GM19193 (cell line): ENCODE results near the gene NTNG1.

ENCODE experiments used
- POLR2A ChIP-seq: IDR thresholded peaks from 4 replicates; pipeline ENCODE4 v1.6.1; 2011; ENCODE audit not compliant: insufficient read depth, insufficient read length; ENCODE audit errors: extremely low read depth

Gene NTNG1

DNA sequence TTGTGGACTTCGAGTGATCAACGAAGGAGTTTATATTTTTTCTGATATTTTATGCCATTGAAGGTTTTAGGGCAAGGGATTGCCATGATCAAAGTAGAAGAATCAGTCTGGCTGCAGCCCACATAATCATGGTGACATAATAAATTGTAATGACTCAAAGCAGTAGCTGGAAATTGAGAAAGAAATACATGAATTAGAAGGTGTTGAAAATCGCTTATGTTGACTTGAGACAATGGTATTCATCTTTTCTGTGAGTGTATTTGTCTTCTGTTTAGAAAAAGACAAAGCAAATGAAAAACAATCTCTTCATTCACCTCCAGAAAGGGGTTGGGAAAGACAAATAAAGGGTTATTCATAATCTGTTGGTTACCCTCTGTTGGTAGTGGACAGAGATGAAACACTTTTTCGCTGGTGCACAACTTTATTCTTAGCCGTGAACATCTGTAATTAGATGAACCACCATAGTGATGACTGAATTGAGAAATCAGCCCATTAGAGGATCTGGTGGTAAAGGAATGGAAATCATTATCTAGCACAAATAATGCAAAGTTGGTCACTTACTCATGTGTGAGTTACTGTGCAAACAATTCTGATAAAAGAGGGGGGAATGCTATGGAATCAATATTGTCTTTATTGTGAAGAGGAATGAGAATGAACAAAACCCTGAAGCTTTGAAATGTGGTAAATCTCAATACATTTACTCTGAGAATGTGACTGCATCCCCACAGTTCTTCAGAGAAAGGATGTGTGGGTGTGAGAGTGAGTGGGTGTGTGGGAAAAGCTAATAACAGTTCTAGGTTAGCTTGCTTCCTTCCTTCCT lies 121.8 kb downstream of the NTNG1 start:
- TF ChIP-seq POLR2A, result no peak

DNA sequence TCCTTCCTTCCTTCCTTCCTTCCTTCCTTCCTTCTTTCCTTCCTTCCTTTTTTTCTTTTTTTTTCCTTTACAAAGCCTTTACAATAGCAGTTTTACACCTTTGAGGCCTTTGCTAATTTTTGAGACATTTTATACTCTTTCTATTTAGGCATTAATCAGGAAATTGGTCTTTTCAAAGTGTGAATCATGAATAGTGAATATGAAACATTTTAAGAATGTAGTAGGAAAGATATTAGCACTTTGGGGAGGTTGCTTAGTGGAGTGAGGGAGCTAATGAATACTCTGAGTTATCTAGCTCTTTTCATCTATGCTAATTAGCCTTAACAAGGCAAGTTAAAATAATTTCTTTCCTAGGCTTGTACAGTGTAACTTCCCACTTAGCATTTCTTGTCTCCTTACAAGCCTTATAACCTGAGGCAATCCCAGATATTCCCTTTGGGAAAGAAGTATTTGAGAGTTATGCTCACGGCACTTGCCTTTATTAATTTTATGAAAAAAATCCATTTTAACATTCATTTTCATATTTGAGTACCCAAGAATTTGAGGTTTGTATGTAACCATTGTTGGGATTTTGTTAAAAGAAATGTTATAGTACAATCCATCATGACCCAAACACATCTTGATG lies 122.6 kb downstream of the NTNG1 start:
- TF ChIP-seq POLR2A, result no peak

DNA sequence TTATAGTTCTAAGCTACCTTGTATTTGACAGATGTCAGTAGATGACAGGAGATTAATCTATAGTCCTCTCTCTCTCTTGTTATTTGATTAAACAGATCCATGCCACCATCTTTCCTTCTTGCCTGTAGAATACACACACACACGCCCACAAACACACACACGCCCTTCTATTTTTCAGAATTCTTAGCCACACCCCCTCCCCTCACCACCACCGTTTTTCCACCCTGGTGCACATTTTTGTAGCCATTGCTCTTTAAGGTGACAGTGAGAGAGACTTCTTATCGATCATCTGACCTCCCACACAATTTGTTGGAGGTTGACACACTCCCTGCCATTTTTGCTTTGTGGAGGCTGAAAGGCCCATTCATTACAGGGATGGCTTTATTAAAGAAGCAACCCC lies 123.2 kb downstream of the NTNG1 start:
- TF ChIP-seq POLR2A, result no peak

DNA sequence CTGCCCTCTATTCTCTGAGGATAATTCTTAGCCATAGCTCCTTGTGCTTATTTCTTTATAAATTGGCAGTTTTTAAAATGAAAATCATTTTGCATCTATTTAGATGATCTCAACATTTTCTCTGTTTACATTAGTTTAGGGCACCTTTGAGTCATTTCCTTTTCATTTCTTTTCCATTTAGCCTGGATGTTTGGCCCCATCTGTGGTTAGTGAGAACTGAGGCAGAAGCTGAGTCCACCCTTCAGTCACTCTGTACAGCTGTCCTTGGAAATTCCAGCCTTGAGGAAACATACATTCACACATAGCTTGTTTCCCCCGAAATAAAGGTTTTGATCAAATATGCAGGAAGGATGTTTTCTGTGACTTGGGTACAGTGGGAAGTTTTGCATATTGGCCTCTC lies 123.7 kb downstream of the NTNG1 start:
- TF ChIP-seq POLR2A, result no peak

DNA sequence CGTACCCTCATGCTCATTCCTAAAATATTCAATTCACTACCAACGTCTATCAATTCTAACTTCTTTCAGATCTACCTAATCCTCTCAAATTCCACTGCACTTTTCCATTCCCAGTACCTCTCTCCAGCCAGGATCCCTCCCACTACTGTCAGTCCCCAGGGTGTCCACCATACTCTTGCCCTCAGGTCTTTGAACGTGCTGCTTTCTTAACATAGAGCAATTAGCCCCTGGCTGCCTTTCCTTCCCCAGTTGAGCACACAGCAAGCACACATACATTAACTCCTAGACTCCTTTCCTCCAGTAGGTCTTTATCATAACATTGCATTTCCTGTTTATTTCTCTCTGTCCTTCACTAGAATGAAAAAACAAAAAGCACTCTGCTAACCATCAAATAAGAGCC lies 126.7 kb downstream of the NTNG1 start:
- TF ChIP-seq POLR2A, result no peak

DNA sequence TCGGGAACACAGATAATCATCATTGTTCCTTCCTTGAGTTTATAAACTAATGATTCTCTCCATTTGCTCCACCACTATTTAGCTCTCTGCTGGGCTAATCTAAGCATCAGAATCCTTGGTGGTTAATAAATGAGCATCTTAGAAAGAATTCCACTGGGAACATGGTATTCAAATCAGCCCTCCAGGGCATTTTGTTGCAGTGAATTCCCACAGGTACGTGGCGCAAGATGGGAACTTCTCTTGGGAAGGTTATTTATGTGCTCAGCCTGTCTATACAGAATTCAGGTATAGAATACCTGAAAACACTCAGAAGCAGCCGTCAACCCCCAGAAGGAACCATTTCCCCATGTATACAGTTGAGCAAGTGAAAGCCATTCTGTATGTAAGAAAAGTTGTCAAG lies 131.5 kb downstream of the NTNG1 start:
- no peak for TF ChIP-seq POLR2A

DNA sequence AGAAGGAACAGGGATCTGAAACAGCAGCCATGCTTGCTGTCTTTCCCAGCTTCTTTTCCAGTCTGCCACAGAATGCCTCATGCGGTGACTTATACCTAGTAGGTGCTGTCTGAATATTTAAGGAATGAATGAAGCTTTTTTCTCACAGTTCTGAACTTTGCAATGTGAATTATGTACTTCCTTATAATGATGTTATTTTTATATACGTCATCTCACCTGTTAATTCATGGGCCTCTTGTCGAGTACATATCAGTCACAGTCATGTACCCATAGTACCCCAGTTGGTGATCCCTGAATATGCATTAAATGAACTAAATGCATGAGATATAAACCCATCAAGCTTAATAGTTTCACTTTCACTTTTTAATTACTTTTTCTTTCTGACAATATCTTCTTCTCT lies 132.7 kb downstream of the NTNG1 start:
- TF ChIP-seq POLR2A, result no peak

DNA sequence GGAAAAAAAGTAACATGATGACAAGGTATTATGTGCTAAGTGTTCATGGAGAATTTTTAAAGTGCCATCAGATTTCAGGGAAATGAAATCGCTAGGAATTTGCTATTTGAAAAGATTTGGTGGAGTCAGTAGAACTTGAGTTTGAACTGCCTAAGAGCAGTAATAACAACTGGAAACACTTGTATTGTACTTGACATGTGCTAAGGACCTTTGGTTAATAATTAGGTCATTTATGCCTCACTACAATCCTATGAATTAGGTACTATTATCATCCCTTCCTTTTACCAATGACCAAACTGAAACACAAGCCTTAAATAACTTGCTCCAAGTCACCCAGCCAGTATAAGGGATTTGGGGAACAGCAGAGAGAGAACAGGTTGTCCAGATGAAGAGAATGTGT lies 133.4 kb downstream of the NTNG1 start:
- no peak for TF ChIP-seq POLR2A

DNA sequence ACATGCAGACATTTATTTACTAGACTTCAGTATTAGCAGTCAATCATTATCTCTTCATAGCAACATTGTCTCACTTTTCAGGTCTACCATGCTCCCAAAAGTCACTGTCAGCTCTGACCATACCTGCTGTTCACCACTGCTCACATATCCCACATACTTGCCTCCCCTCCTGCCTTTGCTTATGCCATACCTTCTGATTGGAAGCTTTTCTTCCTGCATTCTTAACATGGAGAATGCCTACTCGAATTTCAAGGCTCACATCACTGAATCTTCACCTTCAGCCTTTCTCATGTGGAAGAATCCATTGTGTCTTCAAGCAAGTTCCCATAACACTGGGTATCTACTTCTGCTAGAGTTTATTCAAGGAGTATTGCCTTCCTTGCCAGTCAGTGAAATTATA lies 135.4 kb downstream of the NTNG1 start:
- no peak for TF ChIP-seq POLR2A

DNA sequence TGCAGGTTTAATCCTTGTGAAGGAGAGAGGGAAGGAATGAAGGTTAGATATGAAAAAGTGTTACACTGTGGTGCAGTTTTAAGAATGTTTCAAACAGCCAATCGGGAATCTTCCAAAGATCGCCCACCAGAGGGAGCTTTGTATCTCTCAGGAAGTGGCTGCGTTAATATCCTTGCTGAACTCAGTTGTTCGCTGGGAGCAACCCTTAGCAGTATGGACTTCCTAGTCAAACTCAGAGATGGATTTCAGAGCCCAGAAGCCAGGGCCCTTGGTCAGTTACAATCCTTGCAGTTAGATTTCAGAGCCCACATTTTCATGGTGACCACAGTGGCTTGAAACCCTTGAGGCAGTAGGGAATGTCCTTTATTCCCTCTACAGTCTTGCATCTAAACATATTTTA lies 136.2 kb downstream of the NTNG1 start:
- no peak for TF ChIP-seq POLR2A

DNA sequence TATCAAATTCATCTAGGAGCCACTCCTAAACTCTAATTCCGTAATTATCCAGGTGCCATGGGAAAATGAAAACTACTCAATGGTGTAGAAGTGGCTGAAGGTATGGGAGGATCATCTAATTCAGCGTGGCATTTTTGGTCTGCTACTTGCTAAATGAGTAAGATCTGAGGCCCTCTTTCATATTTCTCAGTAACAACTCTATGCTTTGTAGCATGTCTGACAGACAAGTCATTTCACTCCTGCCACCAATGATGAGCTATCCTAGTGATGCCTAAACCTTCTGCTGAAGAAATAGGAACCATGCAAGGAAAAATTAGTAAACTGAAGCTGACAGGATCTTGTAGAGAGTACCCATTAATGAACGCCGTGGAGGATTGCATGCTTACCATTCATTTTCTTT lies 145.3 kb downstream of the NTNG1 start:
- no peak for TF ChIP-seq POLR2A

DNA sequence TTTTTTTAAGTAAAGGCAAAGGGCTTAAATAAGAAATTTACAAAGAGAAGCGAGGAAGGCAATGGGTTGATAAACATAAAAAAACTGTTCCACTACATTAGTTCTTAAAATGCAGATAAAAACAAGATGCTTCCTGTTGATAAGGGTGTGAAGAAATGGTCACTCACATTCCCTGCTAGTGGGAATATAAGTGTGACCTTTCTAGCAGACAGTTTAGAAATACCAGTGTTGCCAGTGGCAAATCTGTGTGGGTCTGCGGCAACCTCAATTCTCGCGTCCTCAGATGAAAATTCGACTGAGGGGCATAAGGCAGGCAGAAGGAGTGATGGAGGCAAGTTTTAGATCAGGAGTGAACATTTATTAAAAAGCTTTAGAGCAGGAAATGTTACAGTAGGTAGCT lies 151.1 kb downstream of the NTNG1 start:
- TF ChIP-seq POLR2A, result no peak

DNA sequence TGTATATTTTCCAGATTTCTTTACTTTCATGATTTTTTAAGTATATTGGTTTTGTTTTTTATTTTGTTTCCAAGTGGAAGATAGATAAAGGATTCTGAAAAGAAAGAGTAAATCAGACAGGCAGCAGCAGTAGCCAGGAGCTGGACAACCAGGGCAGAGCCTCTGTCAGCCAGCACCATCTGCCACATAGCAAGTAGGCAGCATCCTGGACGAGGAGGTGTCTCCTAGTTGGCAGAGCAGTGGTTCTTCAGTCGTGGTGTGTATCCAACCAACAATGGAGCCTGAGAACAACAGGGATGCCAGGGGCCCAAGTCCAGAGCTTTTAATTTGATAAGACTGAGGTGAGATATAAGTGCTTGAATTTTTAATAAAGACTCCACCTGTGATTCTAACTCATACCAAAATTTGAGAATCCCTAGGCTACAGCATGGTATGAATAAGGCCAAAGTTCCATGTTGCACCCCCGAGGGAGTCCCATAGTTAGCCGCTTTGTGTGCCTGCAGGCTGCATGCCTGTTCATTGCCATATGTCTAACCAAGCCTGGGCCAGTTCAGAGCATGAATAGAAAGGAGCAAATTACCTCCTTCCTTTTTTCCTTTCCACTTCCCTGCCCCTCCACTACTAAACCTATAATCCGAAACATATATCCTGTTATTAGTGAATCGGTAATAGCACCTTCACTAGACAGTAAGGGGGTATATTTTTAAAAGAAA lies 153.2 kb downstream of the NTNG1 start:
- no peak for TF ChIP-seq POLR2A

DNA sequence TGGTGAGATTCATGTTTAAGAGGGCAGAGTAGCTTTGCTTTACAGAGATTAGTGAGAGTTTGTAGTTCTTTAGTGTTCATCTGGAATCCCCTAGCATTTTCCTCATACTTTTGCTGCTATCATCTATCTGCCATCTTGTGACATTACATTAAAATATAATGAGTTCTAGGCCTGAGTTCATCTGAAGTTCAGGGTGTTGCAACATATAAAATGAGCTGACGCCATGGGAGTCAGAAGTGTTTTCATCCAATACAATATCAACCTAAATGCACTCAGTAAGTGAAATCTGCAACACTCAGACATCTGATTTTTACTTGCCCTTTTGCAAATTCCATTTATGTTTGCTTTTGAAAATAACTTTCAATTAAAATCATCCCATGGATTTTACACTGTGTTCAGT lies 153.8 kb downstream of the NTNG1 start:
- no peak for TF ChIP-seq POLR2A

DNA sequence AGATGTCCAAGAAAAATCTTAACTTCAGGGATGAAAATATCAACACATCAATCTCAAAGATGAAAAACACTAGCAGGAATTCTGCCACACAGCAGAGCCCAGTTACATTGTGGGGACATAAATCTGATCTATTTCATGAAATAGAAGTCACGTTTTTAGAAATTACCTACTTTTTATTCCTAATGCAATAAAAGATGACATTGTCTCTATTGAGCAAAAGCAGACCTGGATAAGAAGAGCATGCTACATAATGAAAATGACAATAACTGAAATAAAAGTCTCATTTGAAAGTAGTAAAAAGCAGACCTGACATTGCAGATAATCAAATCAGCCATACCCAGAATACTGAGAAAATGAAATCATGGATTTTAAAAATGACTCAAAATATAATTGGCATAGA lies 156.8 kb downstream of the NTNG1 start:
- TF ChIP-seq POLR2A, result no peak

DNA sequence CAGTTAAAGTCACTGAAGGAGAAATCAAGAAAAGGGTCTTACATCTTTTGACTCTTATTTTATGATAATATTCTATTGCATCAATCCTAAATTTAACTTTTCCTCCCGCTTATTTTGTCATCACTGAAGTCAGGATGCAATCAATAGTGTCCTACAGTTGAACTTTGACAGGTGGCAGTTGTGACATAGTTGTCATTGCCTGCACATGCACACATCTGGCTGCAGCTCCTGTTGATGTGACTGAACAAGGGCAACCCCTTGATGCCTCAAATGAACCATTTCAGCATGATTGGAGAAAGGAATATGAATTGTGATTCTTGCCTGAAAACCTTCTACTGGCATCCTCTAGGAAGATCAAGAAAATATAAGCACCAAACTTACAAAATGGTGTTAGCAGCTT lies 157.7 kb downstream of the NTNG1 start:
- no peak for TF ChIP-seq POLR2A
